Measurements from ENCODE around the gene POLDIP3.
"Not testable (repeated sequence)": the region's sequence is repeated elsewhere in the genome, so short reads cannot be mapped to it uniquely, and the experiment has no call there.

POLDIP3 gene

DNA sequence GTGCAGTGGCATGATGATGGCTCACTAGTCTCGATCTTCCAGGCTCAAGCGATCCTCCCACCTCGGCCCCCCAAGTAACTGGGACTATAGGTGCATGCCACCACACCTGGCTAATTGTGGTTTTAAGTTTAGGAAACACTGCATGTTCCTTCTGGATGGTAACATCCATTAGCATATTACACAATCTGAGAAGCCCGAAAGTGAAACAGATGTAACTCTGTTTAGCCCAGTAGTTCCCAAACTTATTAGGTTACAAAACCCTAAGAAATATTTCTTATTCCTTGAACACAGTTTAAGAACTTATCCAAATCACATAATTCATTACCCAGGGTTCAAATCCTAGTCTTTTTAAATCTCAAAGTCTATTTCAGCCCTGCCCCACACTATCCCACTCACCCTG lies 28.3 kb downstream of the POLDIP3 start:
- no peak for DNase-seq (ENCODE audit: low read depth, low spot score)

- no peak for DNase-seq (ENCODE audit: low read depth, low spot score)
Observed at GRCh38 chr22:42585096-42585495, 29.6 kb downstream of the POLDIP3 start.

DNA sequence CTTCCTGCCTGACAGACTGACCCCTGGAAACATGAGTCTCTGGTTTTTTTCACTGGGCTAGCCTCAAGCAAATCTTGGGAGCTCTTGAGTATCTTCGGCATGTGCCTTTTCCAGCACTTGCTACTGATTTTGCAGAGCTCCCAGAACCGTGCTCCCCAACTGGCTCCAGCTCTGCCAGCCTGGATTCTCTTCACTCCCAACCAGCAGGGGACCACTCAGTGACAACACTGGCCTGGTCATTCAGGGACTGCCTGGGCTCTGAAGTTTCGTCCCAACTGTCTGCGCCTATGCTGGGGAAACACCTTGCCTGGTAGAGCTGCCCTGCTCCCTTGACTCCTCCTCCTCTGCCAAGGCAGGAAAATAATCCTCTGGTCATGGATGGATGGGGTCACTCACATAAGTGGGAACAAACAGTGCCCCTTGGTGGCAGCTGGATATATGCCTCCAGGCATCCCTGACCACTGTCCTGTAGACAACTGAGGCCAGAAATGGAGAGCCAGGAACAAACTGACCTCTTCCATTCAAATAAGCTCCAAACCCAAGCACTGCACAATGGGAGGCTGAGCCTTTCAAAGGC lies 30.2 kb downstream of the POLDIP3 start:
- no peak for DNase-seq (ENCODE audit: low read depth, low spot score)

- DNase-seq (ENCODE audit: low read depth, low spot score), result no peak
Observed at GRCh38 chr22:42582987-42583386, 31.7 kb downstream of the POLDIP3 start.

DNA sequence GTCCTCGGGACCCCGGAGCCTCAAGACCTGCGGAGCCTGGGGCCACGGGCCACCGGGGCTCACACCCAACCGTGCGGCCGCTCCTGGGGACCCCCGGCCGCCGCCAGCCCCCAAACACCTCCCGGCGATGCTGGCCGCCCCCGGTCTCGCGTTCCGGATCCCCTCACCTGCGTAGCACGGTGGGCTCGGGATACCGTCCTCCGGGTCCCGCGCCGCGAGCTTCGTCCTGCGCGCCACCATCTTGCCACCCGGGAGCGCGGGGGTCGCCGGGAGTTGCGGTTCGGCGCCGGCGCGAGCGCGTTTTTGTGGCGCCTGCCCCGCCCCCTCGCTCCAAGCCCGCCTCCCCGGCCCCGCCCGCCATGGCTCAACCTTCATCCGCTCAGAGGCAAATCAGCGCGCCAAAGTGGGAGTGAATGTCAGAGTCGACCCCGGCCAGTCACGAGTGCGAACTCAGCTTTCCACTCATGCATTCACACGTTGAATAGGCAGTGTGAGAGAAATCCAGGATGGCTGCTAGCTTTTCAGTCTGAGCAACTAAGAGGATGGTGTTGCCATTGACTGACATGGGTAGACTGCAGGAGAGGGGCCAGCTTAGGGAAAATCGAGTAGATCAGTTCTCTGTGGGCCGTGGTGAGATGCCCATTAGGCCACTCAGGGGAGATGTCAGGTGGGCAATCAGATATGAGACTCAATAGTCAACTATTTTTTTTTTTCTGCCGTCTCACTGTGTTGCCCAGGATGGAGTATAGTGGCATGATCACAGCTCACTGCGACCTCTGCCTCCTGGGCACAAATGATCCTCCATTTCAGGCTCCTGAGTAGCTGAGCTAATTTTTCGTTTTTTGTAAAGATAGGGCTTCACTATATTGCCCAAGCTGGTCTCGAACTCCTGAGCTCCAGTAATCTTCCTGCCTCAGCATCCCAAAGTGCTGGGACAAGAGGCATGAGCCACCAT lies 32.6 kb downstream of the POLDIP3 start:
- no peak for DNase-seq (ENCODE audit: low read depth, low spot score)

DNA sequence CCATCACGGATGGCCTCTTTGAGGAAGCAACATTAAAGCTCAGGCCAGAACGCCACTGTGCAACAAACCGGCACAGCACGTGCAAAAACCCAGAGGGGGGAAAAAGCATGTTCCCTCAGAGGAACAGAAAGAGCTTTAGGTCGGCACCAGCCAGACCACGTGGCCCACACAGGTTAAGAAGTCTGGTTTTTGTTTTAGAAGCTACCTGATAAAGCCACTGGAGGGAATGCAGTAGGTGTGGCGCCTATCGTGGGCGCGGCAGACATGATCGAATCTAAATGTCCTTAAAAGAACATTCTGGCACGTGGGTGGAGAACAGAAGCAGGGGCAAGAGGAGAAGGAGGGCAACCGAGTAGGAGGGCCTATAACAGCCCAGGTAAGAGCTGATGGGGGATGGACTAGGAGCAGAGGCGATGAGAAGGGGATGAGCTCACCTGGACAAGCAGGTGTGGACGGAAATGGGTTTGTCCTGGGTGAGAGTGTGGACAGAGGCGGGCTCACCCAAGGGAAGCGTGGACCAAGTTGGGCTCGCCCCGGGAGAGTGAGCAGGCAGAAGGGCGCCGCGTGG lies 33.4 kb downstream of the POLDIP3 start:
- not testable (repeated sequence) for DNase-seq (ENCODE audit: low read depth, low spot score)

- DNase-seq (ENCODE audit: low read depth, low spot score), result not testable (repeated sequence)
Observed at GRCh38 chr22:42580040-42580439, 34.6 kb downstream of the POLDIP3 start.

GRCh38 chr22:42577623-42578240 lies 37.0 kb downstream of the POLDIP3 start:
- no peak for DNase-seq (ENCODE audit: low read depth, low spot score)

GRCh38 chr22:42577141-42577540 lies 37.5 kb downstream of the POLDIP3 start:
- not testable (repeated sequence) for DNase-seq (ENCODE audit: low read depth, low spot score)

GRCh38 chr22:42575996-42576574 lies 38.6 kb downstream of the POLDIP3 start:
- not testable (repeated sequence) for DNase-seq (ENCODE audit: low read depth, low spot score)

DNA sequence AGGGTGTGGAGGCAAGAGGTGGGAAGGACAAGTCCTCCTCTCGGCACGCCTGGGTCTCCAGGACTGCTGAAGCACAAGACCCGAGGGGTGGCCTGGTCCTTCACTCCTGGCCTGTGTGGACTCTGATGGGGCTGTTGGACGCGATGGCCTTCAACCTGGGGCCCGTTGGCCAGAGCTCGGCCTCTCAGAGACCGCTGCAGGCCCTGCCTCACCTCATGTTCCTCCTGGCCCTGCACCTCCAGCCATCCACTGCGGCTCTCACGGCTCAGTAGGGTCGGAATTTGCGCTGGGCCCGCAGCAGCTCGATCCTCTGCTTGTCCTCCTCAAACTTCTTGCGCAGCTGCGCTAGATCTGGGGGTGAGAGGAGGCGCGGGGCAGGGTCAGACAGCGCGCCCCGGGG lies 40.2 kb downstream of the POLDIP3 start:
- DNase-seq (ENCODE audit: low read depth, low spot score), result not testable (repeated sequence)

GRCh38 chr22:42574046-42574445 lies 40.6 kb downstream of the POLDIP3 start:
- DNase-seq (ENCODE audit: low read depth, low spot score), result not testable (repeated sequence)

- DNase-seq (ENCODE audit: low read depth, low spot score), result not testable (repeated sequence)
Observed at GRCh38 chr22:42571068-42571467, 43.6 kb downstream of the POLDIP3 start.

- DNase-seq (ENCODE audit: low read depth, low spot score), result not testable (repeated sequence)
Observed at GRCh38 chr22:42570580-42570979, 44.1 kb downstream of the POLDIP3 start.

- not testable (repeated sequence) for DNase-seq (ENCODE audit: low read depth, low spot score)
Observed at GRCh38 chr22:42567950-42568349, 46.7 kb downstream of the POLDIP3 start.

GRCh38 chr22:42565956-42566355 lies 48.7 kb downstream of the POLDIP3 start:
- DNase-seq (ENCODE audit: low read depth, low spot score), result no peak

DNA sequence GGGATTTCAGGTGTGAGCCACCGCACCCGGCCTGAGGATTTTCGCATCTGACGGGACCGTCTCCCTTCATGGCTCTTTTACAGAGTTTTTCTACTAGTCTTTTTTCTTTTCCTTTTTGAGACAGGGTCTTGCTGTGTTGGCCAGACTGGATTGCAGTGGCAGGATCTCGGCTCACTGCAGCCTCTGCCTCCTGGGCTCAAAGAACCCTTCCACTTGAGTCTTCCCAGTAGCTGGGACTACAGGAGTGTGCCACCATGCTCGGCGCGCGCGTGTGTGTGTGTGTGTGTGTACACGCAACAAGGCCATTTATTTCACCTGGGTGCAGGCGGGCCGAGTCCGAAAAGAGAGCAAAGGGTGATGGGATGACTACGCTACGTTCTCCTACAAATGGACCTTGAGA lies 50.0 kb downstream of the POLDIP3 start:
- no peak for DNase-seq (ENCODE audit: low read depth, low spot score)

- not testable (repeated sequence) for DNase-seq (ENCODE audit: low read depth, low spot score)
Observed at GRCh38 chr22:42563943-42564342, 50.7 kb downstream of the POLDIP3 start.

- DNase-seq (ENCODE audit: low read depth, low spot score), result no peak
Observed at GRCh38 chr22:42562684-42563083, 52.0 kb downstream of the POLDIP3 start.

- no peak for DNase-seq (ENCODE audit: low read depth, low spot score)
Observed at GRCh38 chr22:42562279-42562678, 52.4 kb downstream of the POLDIP3 start.

- DNase-seq (ENCODE audit: low read depth, low spot score), result no peak
Observed at GRCh38 chr22:42561856-42562255, 52.8 kb downstream of the POLDIP3 start.

- no peak for DNase-seq (ENCODE audit: low read depth, low spot score)
Observed at GRCh38 chr22:42560781-42561180, 53.9 kb downstream of the POLDIP3 start.
